Left colon (tissue), 2 donors: ENCODE data around the gene ABCA3. TPM values are rescaled to one million over a fixed set of nuclear protein-coding genes. Genes with fewer than 3 reads are reported as not detected.
A peak's percentile ranks its signal among the peaks of the same experiment; 100 is the strongest.

Source experiments
- ATAC-seq: fragments of 200-7000 bp; cut with Tn5 transposase; one replicate; pipeline ENCODE4 v1.9.1; 2020; ENCODE audit warnings: mild to moderate bottlenecking, moderate library complexity
- DNase-seq, 2 donors: peaks; one replicate each; pipeline ENCODE4 v3.0.0-alpha.2; 2020
- intact Hi-C, 2 donors: fragments of 100-400 bp; cut with DNase I in 1 of 2; cut with micrococcal nuclease in 1 of 2; formaldehyde crosslinking; loops; one replicate each; pipeline versions ENCODE4 v1.11.2 to v1.14.0; 2022; cut with DNase I, micrococcal nuclease
- total RNA-seq, 2 donors: library from RNA; stranded (reverse); fragmentation: NEBNext Ultra II Directional; extraction: Animal tissue kit (Norgen Biotek cat#: 25700); gene quantifications; one replicate each; pipeline ENCODE4 v1.2.1, GENCODE V29; 2021
- donor health status: DM: no; HTN: no; CAD: no.
- donor health status: DM: yes; HTN: yes; CAD: no.

Gene ABCA3
- total RNA-seq, 2 donors from 2014 or later = 3.8 to 3.9 TPM

DNA sequence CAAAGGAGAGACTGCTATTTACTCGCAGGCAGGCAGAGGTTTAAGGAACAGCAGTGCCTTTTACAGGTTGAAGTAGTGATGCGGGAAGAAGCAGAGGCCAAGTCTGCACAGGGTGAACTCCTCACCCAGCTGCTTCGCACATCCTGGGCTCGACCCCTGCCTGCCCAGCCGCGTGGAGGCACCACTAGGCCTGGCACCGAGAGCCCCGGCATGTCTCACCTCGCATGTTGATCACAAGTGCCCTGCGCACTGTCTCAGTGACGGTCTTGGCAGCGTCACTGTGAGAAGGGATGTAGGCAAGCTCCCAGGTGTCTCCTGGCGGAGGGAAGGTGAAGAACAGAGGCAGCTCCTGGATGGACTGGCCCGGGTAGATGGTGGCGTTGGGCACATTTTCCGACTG lies 14.7 kb downstream of the ABCA3 start:
- DNase-seq (no peak), ATAC-seq (no peak)
- intact Hi-C loops = no loop called here

GRCh38 chr16:2325181-2325580 lies 15.3 kb downstream of the ABCA3 start:
- intact Hi-C loops = no loop called here
- DNase-seq = no peak
- no peak for ATAC-seq

- no peak for ATAC-seq
- intact Hi-C loops = no loop called here
- DNase-seq = no peak
Measured at GRCh38 chr16:2324296-2324859, 16.1 kb downstream of the ABCA3 start.

- DNase-seq (no peak), ATAC-seq (no peak)
- intact Hi-C loops = no loop called here
Measured at GRCh38 chr16:2323701-2324100, 16.8 kb downstream of the ABCA3 start.

GRCh38 chr16:2319606-2320005 lies 20.9 kb downstream of the ABCA3 start:
- DNase-seq (no peak), ATAC-seq (no peak)
- intact Hi-C loops = no loop called here

- ATAC-seq (no peak), DNase-seq (no peak)
- intact Hi-C loops = no loop called here
Measured at GRCh38 chr16:2317231-2318020, 23.1 kb downstream of the ABCA3 start.

GRCh38 chr16:2308089-2308962 lies 32.2 kb downstream of the ABCA3 start:
- intact Hi-C loops = no loop called here
- ATAC-seq (no peak), DNase-seq (no peak)

DNA sequence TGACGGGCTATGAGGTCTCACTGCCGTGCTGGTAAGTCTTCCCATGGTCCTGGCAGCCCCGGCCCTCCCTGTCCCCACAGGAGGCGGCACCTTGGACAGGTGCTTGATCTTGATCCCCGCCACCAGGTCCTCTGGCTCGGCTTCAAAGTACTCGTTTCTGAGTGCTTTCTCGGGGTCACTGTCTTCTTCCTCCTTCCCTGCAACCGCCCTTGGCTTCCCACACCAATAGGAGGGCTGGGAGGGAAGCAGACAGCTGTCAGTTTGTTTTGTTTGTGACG lies 40.7 kb downstream of the ABCA3 start:
- DNase-seq (no peak), ATAC-seq (peak; percentile 12)
- intact Hi-C loops = no loop called here

DNA sequence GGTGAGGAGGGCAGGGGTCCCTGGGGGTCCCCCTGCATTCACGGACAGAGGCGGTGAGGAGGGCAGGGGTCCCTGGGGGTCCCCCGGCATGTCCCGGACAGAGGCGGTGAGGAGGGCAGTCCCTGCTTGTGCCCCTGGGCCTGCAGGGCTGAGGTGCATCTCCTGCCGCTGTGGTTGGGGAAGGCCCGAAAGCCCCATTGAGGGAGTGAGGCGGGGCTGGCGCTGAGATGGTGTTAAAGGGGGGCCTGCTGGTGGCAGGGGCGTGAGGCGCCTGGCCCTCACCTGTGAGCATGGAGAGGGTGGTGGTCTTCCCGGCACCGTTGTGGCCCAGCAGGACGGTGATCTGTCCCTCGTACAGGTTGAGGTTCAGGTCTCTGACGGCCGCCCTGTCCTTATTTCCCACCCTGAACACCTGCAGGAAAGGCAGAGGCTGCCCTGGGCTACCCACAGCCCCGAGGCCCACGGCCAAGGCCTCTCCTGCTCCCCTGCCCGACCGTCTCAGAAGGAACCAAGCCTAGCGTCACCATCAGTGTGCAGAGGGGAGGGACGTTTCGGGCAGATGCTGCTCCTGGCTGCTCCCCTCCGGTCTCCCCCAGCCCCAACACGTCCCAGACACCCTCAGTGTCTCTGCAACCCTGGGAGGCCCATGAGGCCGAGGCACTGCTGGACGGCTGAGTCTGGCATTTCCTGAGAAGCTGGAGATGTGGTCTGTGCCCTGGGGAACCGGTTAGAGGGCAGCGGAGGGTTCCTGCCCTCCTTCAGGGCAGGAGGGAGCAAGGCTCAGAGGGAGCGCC lies 41.2 kb downstream of the ABCA3 start:
- DNase-seq = no peak
- intact Hi-C loops = no loop called here
- ATAC-seq = no peak

DNA sequence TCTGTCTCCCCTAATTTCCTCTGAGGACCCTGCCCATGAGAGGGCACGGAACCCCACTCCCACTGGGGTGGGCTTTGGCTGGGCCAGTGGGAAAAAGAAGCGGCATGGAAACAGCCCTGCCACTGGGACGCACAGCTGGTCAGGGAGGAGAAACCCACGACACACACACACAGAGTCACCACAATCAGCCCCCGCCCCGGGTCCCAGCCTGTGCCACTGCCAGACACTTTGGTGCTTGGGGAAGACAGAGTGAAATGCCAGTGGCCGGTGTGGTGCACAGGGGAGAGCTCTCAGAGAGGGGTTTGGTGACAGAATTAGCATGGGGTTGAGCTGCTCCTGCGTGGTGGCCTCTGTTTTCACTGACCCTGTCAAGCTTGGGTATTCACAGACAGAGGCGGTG lies 41.9 kb downstream of the ABCA3 start:
- ATAC-seq (no peak), DNase-seq (no peak)
- intact Hi-C loops = no loop called here

GRCh38 chr16:2297506-2297860 lies 43.0 kb downstream of the ABCA3 start:
- ATAC-seq (no peak), DNase-seq (no peak)
- intact Hi-C loops = no loop called here

GRCh38 chr16:2296661-2297505 lies 43.6 kb downstream of the ABCA3 start:
- ATAC-seq (peak; percentile 42), DNase-seq (peak in 1 of 2 donors; percentile 19)
- intact Hi-C loops = no loop called here

DNA sequence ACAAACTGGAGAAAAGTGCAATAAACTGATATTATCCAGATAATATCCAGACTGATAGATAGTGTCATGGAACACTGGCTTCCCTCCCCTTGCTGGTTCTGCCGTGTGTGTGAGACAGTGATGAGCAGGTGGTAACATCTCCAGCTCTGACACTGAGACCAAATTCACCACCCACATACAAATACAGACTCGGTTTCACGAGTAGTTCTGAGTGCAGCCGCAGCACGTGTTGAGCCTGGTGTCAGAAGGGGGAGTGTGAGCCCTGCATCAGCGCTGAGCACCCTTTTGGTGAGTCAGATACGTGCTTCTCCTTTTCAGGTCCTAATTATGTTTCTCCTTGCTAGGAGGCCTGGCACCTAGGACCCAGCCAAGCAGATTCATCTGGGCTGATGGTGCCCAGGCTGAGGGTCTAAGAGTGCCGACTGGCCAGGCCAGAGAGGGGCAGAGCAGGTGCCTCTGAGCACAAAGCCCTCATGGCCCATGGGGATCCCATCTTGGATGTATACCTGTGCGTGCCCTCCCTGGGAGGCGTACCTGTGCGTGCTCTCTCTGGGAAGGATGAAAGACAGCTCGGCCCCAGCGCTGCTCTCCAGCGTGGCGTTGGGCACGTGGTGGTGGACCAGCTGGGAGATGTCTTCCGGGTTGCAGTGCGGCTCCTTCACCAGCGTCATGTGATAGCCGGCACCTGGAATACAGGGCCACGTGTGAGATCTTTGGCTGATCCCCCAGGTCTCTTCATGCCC lies 45.3 kb downstream of the ABCA3 start:
- intact Hi-C loops = no loop called here
- no peak for DNase-seq
- ATAC-seq = no peak

DNA sequence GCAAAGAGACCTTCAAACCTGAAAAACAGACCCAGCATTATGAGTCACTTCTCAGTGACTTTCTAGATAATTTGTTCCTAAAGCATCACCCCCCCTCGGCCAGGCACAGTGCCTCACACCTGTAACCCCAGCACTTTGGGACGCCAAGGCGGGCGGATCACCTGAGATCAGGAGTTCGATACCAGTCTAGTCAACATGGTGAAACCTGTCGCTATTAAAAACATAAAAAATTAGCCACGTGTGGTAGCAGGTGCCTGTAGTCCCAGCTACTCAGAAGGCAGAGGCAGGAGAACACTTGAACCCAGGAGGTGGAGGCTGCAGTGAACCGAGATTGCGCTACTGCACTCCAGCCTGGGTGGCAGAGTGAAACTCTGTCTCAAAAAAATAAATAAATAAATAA lies 48.3 kb downstream of the ABCA3 start:
- intact Hi-C loops = no loop called here
- ATAC-seq = no peak
- no peak for DNase-seq

DNA sequence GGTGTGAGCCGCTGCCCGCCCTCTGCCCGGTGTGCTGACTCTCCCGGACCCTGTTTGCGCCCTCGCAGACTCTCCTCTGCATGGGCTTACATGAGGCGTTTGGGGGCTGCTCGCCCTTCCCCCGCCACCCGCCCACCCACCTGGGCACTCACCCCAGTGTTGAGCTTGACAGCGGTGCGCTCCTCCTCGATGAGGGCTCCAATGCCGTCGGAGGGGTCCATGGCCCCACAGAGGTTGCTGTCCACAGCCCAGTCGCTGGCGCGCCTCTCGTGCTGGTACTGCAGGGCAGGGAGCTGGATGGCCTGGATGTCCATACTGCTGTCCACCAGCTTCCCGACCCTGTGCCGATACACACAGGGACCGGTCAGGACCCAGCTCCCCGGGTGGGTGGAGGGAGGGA lies 51.2 kb downstream of the ABCA3 start:
- no peak for DNase-seq
- intact Hi-C loops = no loop called here
- ATAC-seq = no peak

DNA sequence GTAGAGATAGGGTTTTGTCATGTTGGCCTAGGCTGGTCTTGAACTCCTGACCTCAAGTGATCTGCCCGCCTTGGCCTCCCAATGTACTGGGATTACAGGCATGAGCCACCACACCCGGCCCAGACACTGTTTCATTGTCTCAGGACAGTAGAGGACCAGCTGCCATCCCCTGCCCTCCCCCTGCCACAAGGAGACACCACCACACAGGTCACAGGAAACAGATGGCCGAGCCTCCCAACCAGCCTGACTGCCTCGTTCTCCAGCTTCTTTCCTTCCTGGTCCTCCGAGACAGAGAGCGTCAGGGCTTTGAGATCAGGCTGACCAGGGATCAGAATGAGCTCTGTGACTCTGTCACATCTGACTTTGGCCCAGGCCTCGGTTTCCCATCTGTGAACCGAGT lies 51.8 kb downstream of the ABCA3 start:
- ATAC-seq (no peak), DNase-seq (no peak)
- intact Hi-C loops = no loop called here

GRCh38 chr16:2287916-2288547 lies 52.5 kb downstream of the ABCA3 start:
- no peak for ATAC-seq
- intact Hi-C loops = no loop called here
- DNase-seq = no peak

GRCh38 chr16:2286550-2286949 lies 54.0 kb downstream of the ABCA3 start:
- ATAC-seq (no peak), DNase-seq (no peak)

More at GRCh38 chr16:2286550-2286949, 54.0 kb downstream of the ABCA3 start:
- intact Hi-C loops = no loop called here
